HepG2 (cell line): Measurements from ENCODE around the gene P2RX1.

Experiments used
- CTCF ChIP-seq: sonication (generic); formaldehyde crosslinking; IDR thresholded peaks from 2 replicates; pipeline ENCODE4 v1.5.0; 2020; ENCODE audit warnings: mild to moderate bottlenecking, missing genetic modification reagents, moderate library complexity
- DZIP1 ChIP-seq: sonication (generic); formaldehyde crosslinking; IDR thresholded peaks from 2 replicates; pipeline ENCODE4 v1.5.0; 2020; ENCODE audit warnings: mild to moderate bottlenecking, missing genetic modification reagents
- EZH2 ChIP-seq: conservative IDR thresholded peaks from 2 replicates; pipeline ENCODE4 v1.6.1; 2012; ENCODE audit warnings: mild to moderate bottlenecking, low read depth, low read length, moderate library complexity
- HCFC1 ChIP-seq: fragments of 150-350 bp; IDR thresholded peaks from 2 replicates; pipeline ENCODE4 v1.6.1; 2014; ENCODE audit warnings: low read depth, low read length
- KAT8 ChIP-seq: IDR thresholded peaks from 2 replicates; pipeline ENCODE4 v1.6.1; 2016; ENCODE audit warnings: missing genetic modification reagents, missing compliant biosample characterization
- MED13 ChIP-seq: sonication (generic); formaldehyde crosslinking; IDR thresholded peaks from 2 replicates; pipeline ENCODE4 v1.5.0; 2020; ENCODE audit warnings: missing genetic modification reagents
- PITX1 ChIP-seq: sonication (generic); formaldehyde crosslinking; IDR thresholded peaks from 2 replicates; pipeline ENCODE4 v1.5.1; 2020; ENCODE audit warnings: mild to moderate bottlenecking, missing genetic modification reagents
- RNF2 ChIP-seq: fragments of 450-650 bp; conservative IDR thresholded peaks from 2 replicates; pipeline ENCODE4 v1.6.1; 2016; ENCODE audit warnings: low read depth
- SALL1 ChIP-seq: sonication (generic); formaldehyde crosslinking; IDR thresholded peaks from 2 replicates; pipeline ENCODE4 v1.8.0; 2022; ENCODE audit warnings: mild to moderate bottlenecking, missing genetic modification reagents
- TCF7L2 ChIP-seq: IDR thresholded peaks from 2 replicates; pipeline ENCODE4 v1.6.1; 2011; ENCODE audit warnings: mild to moderate bottlenecking, low read depth, low read length, moderate library complexity
- UBTF ChIP-seq: sonication (generic); formaldehyde crosslinking; IDR thresholded peaks from 2 replicates; pipeline ENCODE4 v1.4.0; 2020; ENCODE audit warnings: mild to moderate bottlenecking, missing genetic modification reagents
- ZMYM3 ChIP-seq: sonication (generic); formaldehyde crosslinking; IDR thresholded peaks from 2 replicates; pipeline ENCODE4 v1.5.1; 2020; ENCODE audit warnings: mild to moderate bottlenecking, missing genetic modification reagents
- ZNF557 ChIP-seq: sonication (generic); formaldehyde crosslinking; IDR thresholded peaks from 2 replicates; pipeline ENCODE4 v1.4.0; 2020; ENCODE audit warnings: missing genetic modification reagents

- TF ChIP-seq RNF2 (no peak), DZIP1 (no peak), UBTF (CRISPR knock-in tag) (no peak), CTCF (CRISPR knock-in tag) (no peak), SALL1 (CRISPR knock-in tag) (no peak), HCFC1 (no peak), MED13 (CRISPR knock-in tag) (no peak), TCF7L2 (no peak), KAT8 (CRISPR knock-in tag) (no peak), EZH2 (no peak), ZMYM3 (no peak), PITX1 (no peak), ZNF557 (no peak)
These were observed 37.3 kb upstream of the P2RX1 start for GRCh38 chr17:3953542-3953941.
